Uterus (tissue), 2 donors: ENCODE results near the gene GJA5.

Experiments
- POLR2A ChIP-seq, 2 donors: fragments of 450-650 bp; IDR thresholded peaks; one replicate each; pipeline ENCODE4 v1.6.1; 2016; ENCODE audit warnings: antibody characterized with exemption in 2 of 2, mild to moderate bottlenecking in 1 of 2, moderate library complexity in 1 of 2
- TF ChIP-seq, protein P1 (sequence below), 4 experiments: fragments of 200-600 bp in 2 of 4; fragments of 450-650 bp in 2 of 4; sonication (generic) in 2 of 4; IDR thresholded peaks; one replicate each; pipeline ENCODE4 v1.5.1; 2016 to 2019; ENCODE audit warnings: antibody characterized with exemption in 4 of 4, mild to moderate bottlenecking in 2 of 4, moderate library complexity in 1 of 4

DNA sequence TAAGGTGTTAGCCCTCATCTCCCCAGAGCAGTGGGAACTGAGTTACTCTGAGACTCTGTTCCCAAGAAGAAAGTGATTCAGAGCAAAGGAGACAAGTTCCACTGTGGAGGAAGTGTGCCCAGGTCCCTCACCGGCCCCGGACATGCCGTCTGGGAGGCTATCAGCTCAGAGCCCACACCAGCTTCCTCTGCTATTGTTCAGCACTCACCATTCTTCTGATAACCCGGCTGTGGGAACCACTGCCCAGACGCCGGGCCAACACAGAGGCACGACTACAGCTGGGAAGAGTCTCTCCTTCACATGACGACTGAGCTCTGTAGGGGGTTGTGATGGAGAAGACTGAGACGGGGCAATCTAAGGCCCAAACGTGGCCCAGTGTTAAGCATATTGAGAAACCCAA is 34.2 kb upstream of the GJA5 start:
- TF ChIP-seq POLR2A (IDR thresholded peaks at IDR 0.05): no peak
- TF ChIP-seq, protein P1, sequence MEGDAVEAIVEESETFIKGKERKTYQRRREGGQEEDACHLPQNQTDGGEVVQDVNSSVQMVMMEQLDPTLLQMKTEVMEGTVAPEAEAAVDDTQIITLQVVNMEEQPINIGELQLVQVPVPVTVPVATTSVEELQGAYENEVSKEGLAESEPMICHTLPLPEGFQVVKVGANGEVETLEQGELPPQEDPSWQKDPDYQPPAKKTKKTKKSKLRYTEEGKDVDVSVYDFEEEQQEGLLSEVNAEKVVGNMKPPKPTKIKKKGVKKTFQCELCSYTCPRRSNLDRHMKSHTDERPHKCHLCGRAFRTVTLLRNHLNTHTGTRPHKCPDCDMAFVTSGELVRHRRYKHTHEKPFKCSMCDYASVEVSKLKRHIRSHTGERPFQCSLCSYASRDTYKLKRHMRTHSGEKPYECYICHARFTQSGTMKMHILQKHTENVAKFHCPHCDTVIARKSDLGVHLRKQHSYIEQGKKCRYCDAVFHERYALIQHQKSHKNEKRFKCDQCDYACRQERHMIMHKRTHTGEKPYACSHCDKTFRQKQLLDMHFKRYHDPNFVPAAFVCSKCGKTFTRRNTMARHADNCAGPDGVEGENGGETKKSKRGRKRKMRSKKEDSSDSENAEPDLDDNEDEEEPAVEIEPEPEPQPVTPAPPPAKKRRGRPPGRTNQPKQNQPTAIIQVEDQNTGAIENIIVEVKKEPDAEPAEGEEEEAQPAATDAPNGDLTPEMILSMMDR (IDR thresholded peaks at IDR 0.05): no peak
